Kidney epithelial cell (primary cell): ENCODE data around the gene ZNF446. TPM values are rescaled to one million over a fixed set of nuclear protein-coding genes. Genes with fewer than 3 reads are reported as not detected.
"Not testable (repeated sequence)": the region's sequence is repeated elsewhere in the genome, so short reads cannot be mapped to it uniquely, and the experiment has no call there.

Experiments
- DNase-seq: peaks from one replicate; pipeline ENCODE4 v3.0.0-alpha.2; 2010; ENCODE audit warnings: low read depth
- H3K27me3 ChIP-seq: 2 replicates; pipeline ENCODE4 v1.6.0; 2011; ENCODE audit warnings: low read length; ENCODE audit not compliant: control insufficient read depth, insufficient read depth
- H3K36me3 ChIP-seq: 2 replicates; pipeline ENCODE4 v1.5.1; 2011; ENCODE audit warnings: low read length; ENCODE audit not compliant: control insufficient read depth, insufficient read depth
- H3K4me3 ChIP-seq: 2 replicates; pipeline ENCODE4 v1.5.1; 2011; ENCODE audit warnings: low read depth, mild to moderate bottlenecking, control low read depth, low read length
- total RNA-seq: library from RNA; depleted of rRNA; stranded (reverse); fragments of >200 nt; gene quantifications from 2 replicates; pipeline ENCODE4 v1.2.3, GENCODE V29; 2015
- TF ChIP-seq, protein P1 (sequence below): IDR thresholded peaks from 2 replicates; pipeline ENCODE4 v1.5.1; 2011; ENCODE audit warnings: mild to moderate bottlenecking, moderate library complexity, low read length, control low read depth, inconsistent platforms; ENCODE audit not compliant: insufficient read depth, poor library complexity, severe bottlenecking

Gene ZNF446
- total RNA-seq, 1 donor from 2014 or later, result 10.8 TPM

- H3K36me3 ChIP-seq, result no peaks in the 10 kb centered on the region
- no peaks in the 10 kb centered on the region for H3K27me3 ChIP-seq
- no peak for DNase-seq
- no peak overlapping the region for H3K4me3 ChIP-seq
- TF ChIP-seq, protein P1, sequence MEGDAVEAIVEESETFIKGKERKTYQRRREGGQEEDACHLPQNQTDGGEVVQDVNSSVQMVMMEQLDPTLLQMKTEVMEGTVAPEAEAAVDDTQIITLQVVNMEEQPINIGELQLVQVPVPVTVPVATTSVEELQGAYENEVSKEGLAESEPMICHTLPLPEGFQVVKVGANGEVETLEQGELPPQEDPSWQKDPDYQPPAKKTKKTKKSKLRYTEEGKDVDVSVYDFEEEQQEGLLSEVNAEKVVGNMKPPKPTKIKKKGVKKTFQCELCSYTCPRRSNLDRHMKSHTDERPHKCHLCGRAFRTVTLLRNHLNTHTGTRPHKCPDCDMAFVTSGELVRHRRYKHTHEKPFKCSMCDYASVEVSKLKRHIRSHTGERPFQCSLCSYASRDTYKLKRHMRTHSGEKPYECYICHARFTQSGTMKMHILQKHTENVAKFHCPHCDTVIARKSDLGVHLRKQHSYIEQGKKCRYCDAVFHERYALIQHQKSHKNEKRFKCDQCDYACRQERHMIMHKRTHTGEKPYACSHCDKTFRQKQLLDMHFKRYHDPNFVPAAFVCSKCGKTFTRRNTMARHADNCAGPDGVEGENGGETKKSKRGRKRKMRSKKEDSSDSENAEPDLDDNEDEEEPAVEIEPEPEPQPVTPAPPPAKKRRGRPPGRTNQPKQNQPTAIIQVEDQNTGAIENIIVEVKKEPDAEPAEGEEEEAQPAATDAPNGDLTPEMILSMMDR, result no peak
These were observed 7.8 kb upstream of the ZNF446 start for GRCh38 chr19:58468216-58468839.

GRCh38 chr19:58469241-58470013 lies 6.7 kb upstream of the ZNF446 start:
- Histone ChIP-seq H3K27me3 (no peaks in the 10 kb centered on the region), H3K4me3 (no peak overlapping the region), H3K36me3 (no peaks in the 10 kb centered on the region)
- TF ChIP-seq, protein P1, result no peak
- DNase-seq, result no peak

GRCh38 chr19:58470837-58471543 lies 5.2 kb upstream of the ZNF446 start:
- H3K36me3 ChIP-seq, H3K27me3 ChIP-seq, H3K4me3 ChIP-seq, DNase-seq: not testable (repeated sequence)

- Histone ChIP-seq H3K4me3 (no peak overlapping the region), H3K36me3 (no peaks in the 10 kb centered on the region), H3K27me3 (no peaks in the 10 kb centered on the region)
- no peak for DNase-seq
- TF ChIP-seq, protein P1, result no peak
These were observed 4.4 kb upstream of the ZNF446 start for GRCh38 chr19:58471736-58472135.

DNA sequence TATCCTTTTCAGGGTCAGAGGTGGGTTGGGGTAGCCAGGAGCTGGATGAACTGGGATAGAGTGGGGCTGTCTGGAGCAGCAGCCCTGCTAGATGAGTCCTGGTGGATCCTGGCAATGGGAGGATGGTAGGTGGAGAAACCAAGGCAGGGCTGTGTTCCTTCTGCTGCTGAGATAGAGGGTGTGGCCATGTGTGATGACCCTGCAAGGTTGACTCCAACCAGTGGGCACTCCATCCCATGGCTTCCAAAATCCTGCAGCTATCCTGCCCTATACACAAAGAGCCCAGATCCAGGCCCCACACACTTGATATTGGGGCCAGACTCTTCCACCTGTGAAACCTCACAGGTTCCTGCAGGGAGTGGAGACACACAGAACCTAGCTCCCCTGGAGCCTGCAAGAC lies 2.4 kb upstream of the ZNF446 start:
- TF ChIP-seq, protein P1, result no peak
- DNase-seq, result no peak
- Histone ChIP-seq H3K4me3 (no peak overlapping the region), H3K27me3 (no peaks in the 10 kb centered on the region), H3K36me3 (no peaks in the 10 kb centered on the region)

GRCh38 chr19:58474291-58474996 lies 1.7 kb upstream of the ZNF446 start:
- Histone ChIP-seq H3K27me3 (no peaks in the 10 kb centered on the region), H3K4me3 (no peak overlapping the region), H3K36me3 (no peaks in the 10 kb centered on the region)
- DNase-seq, result no peak
- TF ChIP-seq, protein P1, result no peak
